Activated CD4-positive, alpha-beta T cell treated with anti-CD3 and anti-CD28 coated beads, Interleukin-2, amount 50 U/mL, for 16 hours (primary cell): ENCODE measurements around the gene THSD4.

Experiments used
- DNase-seq: peaks from one replicate; pipeline ENCODE4 v3.0.0-alpha.2; 2020

Gene THSD4

GRCh38 chr15:71333839-71334238, 218.6 kb downstream of the THSD4 start:
- peak; percentile 40 for DNase-seq

DNA sequence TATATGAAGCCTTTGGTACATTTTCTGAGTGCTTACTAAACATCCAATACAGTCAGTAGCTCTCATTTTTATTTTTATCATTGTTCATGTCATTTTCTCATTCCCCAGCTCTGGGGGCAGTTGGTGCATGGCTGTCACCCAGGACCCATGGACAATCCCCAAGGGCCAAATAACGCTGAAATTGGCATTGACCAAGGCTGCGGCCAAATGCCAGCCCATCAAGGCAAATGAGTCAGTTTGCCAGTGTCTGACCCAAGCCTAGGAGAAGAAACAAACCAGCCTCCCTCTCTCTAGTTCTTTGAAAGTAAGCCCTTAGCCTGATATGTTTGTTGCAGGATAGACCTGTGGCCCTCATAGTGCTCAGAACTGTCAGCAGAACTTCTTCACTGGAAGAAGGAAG, 219.2 kb downstream of the THSD4 start:
- no peak for DNase-seq

GRCh38 chr15:71334873-71335272, 219.6 kb downstream of the THSD4 start:
- DNase-seq = no peak

DNA sequence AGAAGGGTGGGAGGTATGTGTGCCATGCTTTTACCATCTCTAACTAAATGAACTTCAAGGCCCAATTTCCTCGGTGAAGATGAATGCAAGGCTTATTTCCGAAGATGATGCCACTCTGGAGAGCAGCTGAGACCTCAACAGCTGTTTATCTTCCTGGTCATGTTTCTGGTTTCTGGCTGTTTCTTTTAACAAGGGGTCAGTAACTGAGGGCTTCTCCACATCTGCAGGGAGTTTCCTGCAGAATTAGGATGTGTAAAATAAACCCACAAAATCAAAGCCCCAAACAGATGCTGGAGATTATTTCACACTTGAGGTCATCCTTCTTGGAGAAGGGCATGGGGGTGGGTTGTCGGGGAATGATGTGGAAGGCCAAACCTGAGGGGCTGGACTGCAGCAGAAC, 220.3 kb downstream of the THSD4 start:
- DNase-seq = no peak

DNA sequence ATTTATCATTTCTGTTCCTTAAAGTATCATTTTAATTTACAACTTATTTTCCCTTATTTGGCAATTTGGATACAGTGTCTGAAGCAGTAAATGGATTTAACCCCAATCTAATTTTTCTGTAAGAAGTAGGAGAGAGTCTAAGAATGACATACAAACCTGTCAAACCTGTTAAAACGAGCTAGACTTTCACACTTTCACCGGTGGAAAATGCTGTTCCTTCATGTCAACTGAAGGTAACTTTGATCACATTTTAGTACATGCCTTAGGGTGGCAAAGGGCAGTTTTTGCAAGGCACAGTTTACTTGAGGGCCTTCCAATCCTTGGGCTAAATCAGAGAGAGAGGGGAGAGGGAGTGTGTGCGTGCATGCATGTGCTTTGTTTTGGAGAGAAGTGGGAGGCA, 221.4 kb downstream of the THSD4 start:
- no peak for DNase-seq

- no peak for DNase-seq
Measured at GRCh38 chr15:71337197-71337845, 222.1 kb downstream of the THSD4 start.

DNA sequence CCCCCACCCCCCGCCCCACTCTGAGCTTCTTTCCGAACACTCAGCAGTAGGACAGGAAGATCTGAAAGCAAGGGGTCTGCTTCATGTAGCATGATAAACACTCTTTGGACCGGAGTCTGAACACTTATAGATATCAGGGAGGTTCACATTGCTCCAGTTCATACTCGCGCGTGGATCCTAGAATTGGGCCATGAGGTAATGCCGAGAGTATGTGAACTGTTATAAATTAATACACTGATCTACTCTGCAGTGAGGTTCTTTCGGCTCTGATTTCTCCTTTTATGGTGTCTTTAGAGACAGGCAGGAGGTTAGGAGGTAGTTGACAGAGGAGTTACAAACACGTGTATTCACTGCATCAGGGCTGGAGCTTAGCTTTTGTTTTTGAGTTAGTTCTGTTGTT, 223.0 kb downstream of the THSD4 start:
- DNase-seq = no peak

DNA sequence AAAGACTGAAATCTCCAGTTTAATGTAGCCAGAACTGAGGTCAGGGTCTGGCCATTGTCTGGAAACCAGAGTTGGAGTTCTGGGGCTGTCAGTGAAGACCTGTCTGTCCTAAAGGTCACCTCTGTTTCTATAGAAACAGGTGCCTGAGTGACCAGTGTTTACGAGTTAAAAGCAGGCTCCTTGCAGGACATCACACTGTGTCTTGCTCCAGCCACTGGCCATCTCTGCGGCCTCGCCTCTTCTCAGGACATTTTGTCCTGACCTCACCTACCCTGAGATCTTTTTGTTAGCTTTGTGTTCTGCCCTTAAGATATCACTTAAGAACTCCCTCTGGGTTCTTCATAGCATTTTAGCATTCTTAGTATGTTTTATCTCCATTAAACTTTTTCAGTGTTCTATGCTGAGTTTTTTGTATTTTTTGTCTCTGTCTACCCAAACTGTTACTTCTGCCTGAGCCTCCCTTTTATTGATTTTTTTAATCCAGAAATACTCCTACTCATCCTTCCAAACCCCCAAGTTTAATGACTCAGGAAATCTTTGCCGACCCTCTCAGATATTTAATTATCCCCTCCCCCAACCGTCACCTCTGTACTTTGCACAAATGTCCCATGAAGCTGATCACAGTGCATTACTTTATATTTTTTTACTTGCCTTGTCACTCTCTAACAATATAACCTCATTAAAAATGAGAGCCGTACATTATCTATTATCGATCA, 223.7 kb downstream of the THSD4 start:
- no peak for DNase-seq

DNA sequence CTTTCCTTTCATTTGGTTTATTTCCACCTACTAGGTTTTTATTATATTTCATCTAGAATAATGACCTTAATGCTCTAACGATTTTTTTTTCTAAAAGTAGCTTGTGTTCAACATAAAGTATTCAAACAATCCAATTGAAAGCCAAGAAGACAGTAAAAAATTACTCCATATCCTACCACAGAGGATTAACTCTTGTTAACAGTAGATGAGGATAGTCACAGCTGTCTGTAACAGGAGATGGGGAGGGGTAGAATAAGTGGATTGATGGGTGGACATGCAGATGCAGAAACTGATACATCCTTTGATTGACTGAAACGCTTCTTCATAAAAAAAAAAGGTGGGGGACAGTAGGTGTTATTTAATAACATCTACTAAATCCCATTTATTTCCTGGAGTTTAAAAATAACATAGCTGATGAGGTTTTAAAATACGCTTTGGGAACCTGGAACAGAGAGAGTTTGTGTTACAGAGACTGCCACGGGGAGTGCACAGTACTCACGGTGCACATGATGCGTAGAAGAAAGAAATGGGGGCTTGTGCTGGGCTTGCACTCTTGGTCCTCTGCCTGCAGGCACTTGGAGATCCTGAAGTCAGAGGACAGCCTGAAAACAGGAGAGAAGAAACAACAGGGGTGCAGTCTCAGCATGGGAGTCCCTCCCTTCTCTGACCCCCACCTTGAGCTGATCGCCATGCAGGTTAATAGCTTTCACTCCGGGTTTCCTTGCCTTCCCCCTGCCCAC, 226.7 kb downstream of the THSD4 start:
- no peak for DNase-seq

DNA sequence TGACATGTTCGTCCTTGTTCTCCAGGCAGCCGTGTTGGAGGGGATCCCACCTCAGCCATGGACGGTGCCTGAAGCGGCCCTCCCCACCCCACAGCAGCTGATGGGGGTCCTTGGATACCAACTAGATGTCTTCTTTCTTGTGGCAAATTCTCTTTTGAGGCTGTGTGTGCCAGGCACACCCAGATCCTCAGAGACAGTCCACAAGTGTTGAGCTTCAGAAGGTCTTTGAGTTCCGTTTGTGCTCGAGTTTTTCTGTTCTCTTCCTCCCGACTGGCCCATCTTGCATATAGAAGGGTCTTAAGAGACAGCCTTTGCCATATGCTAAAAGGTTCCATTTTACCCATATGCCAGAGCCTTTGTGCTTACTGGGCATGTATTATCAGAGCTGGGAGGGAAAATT, 227.4 kb downstream of the THSD4 start:
- DNase-seq = no peak

DNA sequence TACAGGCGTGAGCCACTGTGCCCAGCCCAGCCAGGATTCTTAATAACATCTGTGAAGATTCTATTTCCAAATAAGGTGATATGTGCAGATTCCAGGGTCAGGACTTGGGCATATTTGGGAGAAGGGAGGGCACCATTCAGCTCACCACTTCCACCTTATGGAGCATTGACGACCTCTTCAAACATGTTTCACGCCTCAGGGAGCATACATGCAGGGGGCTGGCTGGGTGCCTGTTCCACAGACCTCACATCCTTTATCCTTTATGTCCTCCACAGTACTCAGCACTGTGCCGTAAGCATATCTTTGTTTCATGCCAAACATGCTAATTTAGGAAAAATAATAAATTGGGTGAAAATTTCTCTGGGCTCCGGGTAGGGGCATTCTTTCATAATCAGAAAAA, 229.0 kb downstream of the THSD4 start:
- DNase-seq = no peak

DNA sequence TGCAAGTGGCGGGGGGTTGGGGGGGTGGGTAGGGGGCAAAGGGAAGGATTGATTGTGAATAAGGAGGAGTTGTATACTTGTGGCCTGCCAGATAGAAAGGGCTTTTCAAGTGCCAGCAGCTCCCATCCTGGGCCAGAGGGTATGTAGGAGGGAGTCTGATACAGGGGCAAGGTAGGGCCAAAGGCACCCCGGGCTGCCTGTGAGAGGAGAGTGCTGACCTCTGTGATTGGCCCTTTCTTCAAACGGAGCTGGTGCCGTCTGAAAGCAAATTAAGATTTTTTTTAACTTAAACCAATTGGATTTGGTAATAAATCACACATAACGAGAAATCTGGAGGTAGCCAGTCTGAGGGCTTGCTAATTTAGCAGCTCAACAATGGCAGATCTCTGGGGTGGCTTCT, 229.9 kb downstream of the THSD4 start:
- DNase-seq = no peak

DNA sequence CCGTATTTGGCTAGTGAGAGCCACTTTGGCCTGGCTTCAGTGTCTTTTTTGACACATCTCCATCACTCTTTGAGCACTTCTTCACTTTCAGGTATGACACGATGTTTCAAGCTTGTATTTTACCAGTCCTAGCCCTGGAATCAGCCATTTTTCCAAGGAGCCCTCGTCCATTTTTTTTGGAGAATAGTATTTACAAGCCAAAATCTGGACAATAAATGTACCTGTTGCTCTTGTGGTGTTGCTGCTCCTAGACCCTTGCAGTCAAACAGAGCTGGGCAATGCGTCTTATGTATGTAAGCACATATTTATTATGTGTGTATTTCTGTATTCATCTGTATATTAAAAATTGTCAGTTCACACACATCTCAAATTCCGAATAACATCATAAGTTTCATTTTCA, 231.2 kb downstream of the THSD4 start:
- DNase-seq = no peak

DNA sequence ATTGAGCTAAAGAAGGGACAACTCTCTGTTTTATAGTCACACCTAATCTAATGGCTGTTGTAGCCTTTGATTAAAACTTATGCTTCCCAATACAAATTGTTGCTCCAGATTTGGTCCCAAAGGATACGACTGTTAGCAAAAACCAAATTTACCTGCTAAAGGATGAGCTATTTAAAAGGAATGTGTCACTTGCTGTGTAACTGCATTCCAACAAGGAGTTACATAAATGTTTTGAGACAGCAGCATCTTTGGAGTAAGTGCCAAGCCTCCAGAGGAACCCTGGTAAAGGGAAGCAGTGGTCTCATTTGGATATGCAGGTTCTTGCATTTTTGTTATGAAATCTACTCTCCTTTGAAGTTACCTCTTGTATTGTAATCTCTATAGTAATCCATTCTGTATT, 233.3 kb downstream of the THSD4 start:
- no peak for DNase-seq

DNA sequence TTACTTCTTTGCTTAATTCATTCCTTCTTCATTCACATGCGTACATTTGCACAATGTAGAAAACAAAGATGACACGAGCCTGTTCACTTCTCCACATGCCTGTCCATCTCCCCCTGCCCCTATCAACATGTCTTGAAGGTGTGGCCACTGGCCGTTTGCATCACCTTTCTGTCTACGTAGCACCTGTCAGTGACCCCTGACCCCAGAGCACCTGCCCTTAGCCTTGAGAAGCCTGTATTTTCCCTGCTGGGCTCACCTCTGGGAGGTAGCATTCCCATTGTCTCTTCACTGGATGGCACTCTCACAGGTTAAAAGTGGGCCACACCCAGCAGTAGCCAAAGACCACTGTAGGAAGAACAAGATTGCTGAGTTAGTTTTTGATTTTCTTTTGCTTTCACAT, 234.1 kb downstream of the THSD4 start:
- DNase-seq = no peak

DNA sequence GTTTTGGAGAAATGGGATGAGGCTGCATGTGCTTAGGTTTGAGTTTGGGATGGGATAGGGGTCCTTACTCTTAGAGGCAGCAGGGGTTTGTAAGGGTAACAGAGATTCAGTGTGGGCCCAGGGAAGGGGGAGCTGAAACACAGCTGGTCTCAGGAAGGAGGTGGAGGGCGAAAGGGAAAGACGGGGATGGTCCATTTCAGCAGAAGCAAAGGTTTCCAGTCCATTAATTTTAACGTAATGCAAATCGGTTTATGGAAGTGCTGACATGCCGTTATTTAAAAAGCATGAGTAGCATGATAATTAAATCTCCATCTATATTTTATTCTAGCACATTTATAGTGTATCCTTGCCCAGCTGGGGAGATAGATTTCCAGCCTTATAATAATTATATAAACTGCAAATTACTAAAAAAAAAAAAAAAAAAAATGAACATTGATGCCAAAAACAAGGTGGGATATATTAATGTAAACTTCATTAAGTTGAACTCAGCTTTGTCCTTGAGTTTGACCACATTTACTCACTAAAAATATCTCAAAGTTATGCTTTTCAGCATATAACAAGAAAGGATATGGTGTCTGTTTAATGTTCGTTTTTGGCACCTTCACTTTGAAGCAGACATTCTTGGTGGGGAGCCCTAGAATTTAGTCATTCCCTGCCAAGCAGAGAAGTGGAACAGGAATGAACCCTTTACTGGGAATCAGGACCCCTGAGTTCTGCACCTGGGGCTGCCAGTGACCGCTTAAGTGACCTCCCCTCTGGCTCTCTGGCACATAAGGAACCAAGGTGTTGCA, 234.7 kb downstream of the THSD4 start:
- DNase-seq = no peak

GRCh38 chr15:71350622-71351378, 235.5 kb downstream of the THSD4 start:
- no peak for DNase-seq

DNA sequence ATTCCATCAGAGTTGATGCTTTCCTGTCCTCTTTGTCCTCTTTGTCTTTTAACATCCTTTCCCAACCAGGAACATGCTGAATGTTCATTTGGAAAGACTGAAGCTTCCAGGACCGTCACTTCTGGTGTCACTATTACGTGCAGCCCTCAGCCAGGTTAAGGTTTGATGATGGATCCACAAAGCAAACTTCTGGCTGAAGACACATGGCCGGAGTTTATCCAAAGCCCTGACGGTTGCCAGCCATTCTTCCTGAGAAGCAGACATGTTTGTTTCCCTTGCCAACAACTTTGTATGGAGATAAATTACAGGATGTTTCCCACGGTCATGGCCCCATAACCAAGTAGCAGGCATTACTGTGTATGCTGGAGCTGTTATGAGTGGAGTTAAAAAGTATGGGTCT, 236.9 kb downstream of the THSD4 start:
- DNase-seq = no peak

GRCh38 chr15:71352765-71353164, 237.5 kb downstream of the THSD4 start:
- no peak for DNase-seq

DNA sequence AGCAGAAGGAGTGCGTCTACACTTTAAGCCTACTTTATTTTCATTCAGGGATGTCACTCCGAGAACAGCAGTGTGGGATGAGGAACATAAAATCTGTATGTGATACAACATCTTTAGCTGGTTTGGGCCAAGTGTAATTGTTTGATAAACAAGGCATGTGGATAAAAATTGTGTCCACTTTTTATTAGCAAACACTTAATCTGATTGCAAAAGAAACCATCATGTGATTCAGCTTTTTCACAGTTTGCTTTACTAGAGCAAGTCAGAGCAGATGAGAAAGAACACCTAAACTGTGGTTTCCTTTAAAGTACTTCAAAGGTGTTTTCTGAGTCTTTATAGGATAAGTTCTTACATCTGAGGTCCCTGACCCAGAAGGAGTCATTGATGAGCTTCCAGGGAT, 237.9 kb downstream of the THSD4 start:
- DNase-seq = no peak

DNA sequence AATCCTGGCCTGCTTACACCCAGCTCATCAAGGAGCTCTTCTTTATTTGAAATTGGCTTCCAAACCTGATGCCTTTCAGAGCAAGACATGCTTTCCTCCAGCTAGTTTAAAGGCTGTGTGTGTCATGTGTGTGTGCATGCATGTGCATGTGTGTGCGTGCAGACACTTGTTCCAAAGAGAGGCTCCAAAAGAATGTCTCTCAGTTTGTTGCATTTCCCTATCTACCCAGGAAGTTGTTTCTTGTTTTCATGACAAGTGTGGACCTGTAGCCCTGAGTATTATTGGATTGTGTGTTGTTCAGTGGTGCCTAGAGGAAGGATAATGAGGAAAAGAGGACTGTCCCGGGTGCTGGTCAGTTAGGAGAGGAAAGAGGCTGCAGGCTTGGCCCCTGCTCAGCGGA, 240.0 kb downstream of the THSD4 start:
- DNase-seq = no peak

DNA sequence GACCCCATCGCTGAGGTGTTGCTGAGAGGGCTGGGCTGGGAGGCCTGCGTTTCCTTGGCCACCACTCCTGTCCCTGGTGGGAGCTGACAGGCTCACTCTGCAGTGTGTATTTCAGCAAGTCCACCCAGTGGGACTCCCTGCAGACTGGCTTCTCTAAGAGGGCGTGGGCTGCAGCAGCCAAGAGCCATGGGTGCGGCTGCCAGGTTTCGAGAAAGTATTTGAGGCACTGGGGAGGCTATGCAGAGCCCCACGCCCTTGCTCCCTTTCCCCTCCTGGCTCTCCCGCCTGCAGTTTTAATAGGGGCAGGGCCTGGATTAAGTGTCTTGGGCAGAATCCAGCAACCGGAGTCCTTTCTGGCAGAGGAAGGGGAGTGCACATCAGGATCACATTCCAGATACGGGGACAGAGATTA, 242.1 kb downstream of the THSD4 start:
- DNase-seq = no peak

DNA sequence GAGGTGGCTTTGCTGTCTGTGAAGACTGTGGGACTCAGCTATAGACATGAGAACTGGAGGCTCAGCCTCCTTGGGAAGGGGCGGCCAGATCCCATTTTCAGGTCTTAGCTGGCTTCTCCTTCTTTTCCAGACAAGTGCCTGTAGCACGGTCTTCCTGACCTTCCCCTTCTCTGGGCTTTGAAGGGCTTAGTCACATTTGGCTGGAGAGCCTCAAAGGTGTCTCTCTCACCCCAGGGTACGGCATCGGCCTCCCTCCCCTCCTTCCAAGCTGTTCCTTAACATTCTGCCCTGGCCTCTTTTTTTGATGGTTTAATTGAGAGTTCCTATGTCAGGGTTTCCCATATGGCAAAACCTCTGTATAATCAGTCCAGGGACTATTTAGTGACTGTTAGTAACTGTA, 242.7 kb downstream of the THSD4 start:
- no peak for DNase-seq
